HUES6 (cell line): ENCODE data around the gene RGL4.
"Not testable (repeated sequence)": the region's sequence is repeated elsewhere in the genome, so short reads cannot be mapped to it uniquely, and the experiment has no call there.

ENCODE experiments used
- H3K27ac ChIP-seq: 2 replicates; pipeline ENCODE4 v1.7.0; 2013; ENCODE audit warnings: low read depth, mild to moderate bottlenecking, low read length, inconsistent platforms
- H3K27me3 ChIP-seq: 2 replicates; pipeline ENCODE4 v1.6.1; 2013; ENCODE audit warnings: low read length; ENCODE audit not compliant: control insufficient read depth, insufficient read depth
- H3K36me3 ChIP-seq: 2 replicates; pipeline ENCODE4 v1.6.1; 2013; ENCODE audit warnings: low read length; ENCODE audit not compliant: control insufficient read depth, insufficient read depth
- H3K4me1 ChIP-seq: 2 replicates; pipeline ENCODE4 v1.6.1; 2013; ENCODE audit warnings: low read length; ENCODE audit not compliant: control insufficient read depth, insufficient read depth
- H3K4me3 ChIP-seq: 2 replicates; pipeline ENCODE4 v1.5.1; 2013; ENCODE audit warnings: low read depth, low read length
- H3K9ac ChIP-seq: one replicate; pipeline ENCODE4 v1.6.1; 2013; ENCODE audit warnings: mild to moderate bottlenecking, low read length
- H3K9me3 ChIP-seq: 2 replicates; pipeline ENCODE4 v1.6.1; 2013; ENCODE audit warnings: low read depth, low read length; ENCODE audit not compliant: control insufficient read depth, insufficient read depth

The RGL4 gene

GRCh38 chr22:23671387-23671786, 19.4 kb upstream of the RGL4 start:
- not testable (repeated sequence) for H3K27me3 ChIP-seq, H3K4me3 ChIP-seq, H3K9me3 ChIP-seq, H3K9ac ChIP-seq, H3K27ac ChIP-seq, H3K36me3 ChIP-seq
- H3K4me1 ChIP-seq: peaks cover 16% of the 10 kb centered on the region

- H3K9me3 ChIP-seq, H3K27me3 ChIP-seq, H3K4me3 ChIP-seq, H3K36me3 ChIP-seq, H3K27ac ChIP-seq, H3K9ac ChIP-seq: not testable (repeated sequence)
- peaks cover 17% of the 10 kb centered on the region for H3K4me1 ChIP-seq
Measured at GRCh38 chr22:23672307-23673049, 18.3 kb upstream of the RGL4 start.

- H3K27me3 ChIP-seq: no peaks in the 10 kb centered on the region
- no peak overlapping the region for H3K9ac ChIP-seq
- H3K36me3 ChIP-seq: no peaks in the 10 kb centered on the region
- H3K4me3 ChIP-seq: no peak overlapping the region
- no peak overlapping the region for H3K27ac ChIP-seq
- H3K9me3 ChIP-seq: no peaks in the 10 kb centered on the region
- H3K4me1 ChIP-seq: peaks cover 23% of the 10 kb centered on the region
Measured at GRCh38 chr22:23673050-23673620, 17.7 kb upstream of the RGL4 start.

- Histone ChIP-seq H3K27ac (no peak overlapping the region), H3K4me1 (peaks cover 24% of the 10 kb centered on the region), H3K9ac (no peak overlapping the region), H3K27me3 (no peaks in the 10 kb centered on the region), H3K4me3 (no peak overlapping the region), H3K36me3 (no peaks in the 10 kb centered on the region), H3K9me3 (no peaks in the 10 kb centered on the region)
Measured at GRCh38 chr22:23673826-23674690, 16.8 kb upstream of the RGL4 start.

GRCh38 chr22:23674886-23675501, 15.8 kb upstream of the RGL4 start:
- not testable (repeated sequence) for H3K4me3 ChIP-seq, H3K27ac ChIP-seq, H3K9ac ChIP-seq, H3K36me3 ChIP-seq, H3K9me3 ChIP-seq, H3K27me3 ChIP-seq
- peaks cover 24% of the 10 kb centered on the region for H3K4me1 ChIP-seq

GRCh38 chr22:23675502-23676415, 15.1 kb upstream of the RGL4 start:
- no peak overlapping the region for H3K4me3 ChIP-seq
- H3K9me3 ChIP-seq: no peaks in the 10 kb centered on the region
- no peak overlapping the region for H3K9ac ChIP-seq
- no peaks in the 10 kb centered on the region for H3K36me3 ChIP-seq
- no peaks in the 10 kb centered on the region for H3K27me3 ChIP-seq
- peaks cover 24% of the 10 kb centered on the region for H3K4me1 ChIP-seq
- no peak overlapping the region for H3K27ac ChIP-seq

- H3K4me3 ChIP-seq, H3K27me3 ChIP-seq, H3K27ac ChIP-seq, H3K9ac ChIP-seq, H3K9me3 ChIP-seq, H3K36me3 ChIP-seq: not testable (repeated sequence)
- peaks cover 24% of the 10 kb centered on the region for H3K4me1 ChIP-seq
Measured at GRCh38 chr22:23676841-23677700, 13.7 kb upstream of the RGL4 start.

GRCh38 chr22:23677701-23677995, 13.2 kb upstream of the RGL4 start:
- Histone ChIP-seq H3K9me3 (no peaks in the 10 kb centered on the region), H3K4me1 (peaks cover 22% of the 10 kb centered on the region), H3K36me3 (peaks cover 3% of the 10 kb centered on the region; the same call in 1 of the 2 replicates), H3K27ac (no peak overlapping the region), H3K4me3 (no peak overlapping the region), H3K9ac (no peak overlapping the region), H3K27me3 (no peaks in the 10 kb centered on the region)

- Histone ChIP-seq H3K36me3 (peaks cover 8% of the 10 kb centered on the region), H3K9me3 (no peaks in the 10 kb centered on the region), H3K27me3 (no peaks in the 10 kb centered on the region), H3K4me1 (peaks cover 17% of the 10 kb centered on the region), H3K9ac (no peak overlapping the region), H3K4me3 (no peak overlapping the region), H3K27ac (no peak overlapping the region)
Measured at GRCh38 chr22:23678133-23678532, 12.7 kb upstream of the RGL4 start.
